Kidney (tissue), 14 donors: Measurements from ENCODE around the gene SBDS. TPM values are rescaled to one million over a fixed set of nuclear protein-coding genes. Genes with fewer than 3 reads are reported as not detected.

Source experiments
- DNase-seq, 5 donors: peaks; one replicate each; pipeline ENCODE4 v3.0.0-alpha.2; 2013 to 2020
- FAIRE-seq: peaks from 2 replicates; lab custom pipeline; 2012; peaks lifted over from hg19 to GRCh38; lab: Jason Lieb, UNC
- H3K27ac ChIP-seq, 2 donors: one replicate each; pipeline ENCODE4 v1.7.0; 2013; ENCODE audit warnings: low read depth in 2 of 2, low read length in 2 of 2, inconsistent platforms in 1 of 2
- H3K27me3 ChIP-seq: one replicate; pipeline ENCODE4 v1.7.1; 2013; ENCODE audit warnings: low read length, inconsistent platforms; ENCODE audit not compliant: control insufficient read depth, insufficient read depth
- H3K36me3 ChIP-seq, 3 donors: one replicate each; pipeline versions ENCODE4 v1.7.0 to v1.7.1; 2013; ENCODE audit warnings: low read length in 3 of 3, control low read depth in 1 of 3, inconsistent platforms in 1 of 3; ENCODE audit not compliant: insufficient read depth in 3 of 3, control insufficient read depth in 2 of 3
- H3K4me1 ChIP-seq, 3 donors: one replicate each; pipeline versions ENCODE4 v1.7.0 to v1.7.1; 2013; ENCODE audit warnings: low read length in 3 of 3, inconsistent platforms in 1 of 3, low read depth in 1 of 3; ENCODE audit not compliant: control insufficient read depth in 2 of 3, insufficient read depth in 2 of 3
- H3K4me3 ChIP-seq, 3 donors: one replicate each; pipeline versions ENCODE4 v1.7.0 to v1.8.1; 2013; ENCODE audit warnings: low read length in 3 of 3, control low read depth in 1 of 3, inconsistent platforms in 1 of 3
- H3K9ac ChIP-seq, 3 donors: one replicate each; pipeline versions ENCODE4 v1.7.0 to v1.7.1; 2013; ENCODE audit warnings: low read length in 3 of 3, control low read depth in 1 of 3, inconsistent platforms in 1 of 3
- H3K9me3 ChIP-seq, 3 donors: one replicate each; pipeline versions ENCODE4 v1.7.0 to v1.7.1; 2013; ENCODE audit warnings: low read length in 3 of 3, control low read depth in 1 of 3, inconsistent platforms in 1 of 3; ENCODE audit not compliant: control insufficient read depth in 2 of 3, insufficient read depth in 1 of 3
- intact Hi-C: fragments of 100-400 bp; cut with DNase I; formaldehyde crosslinking; loops from one replicate; pipeline ENCODE4 v1.11.1; 2022
- polyA plus RNA-seq: library from polyadenylated mRNA; stranded (reverse); fragments of 350-450 nt; fragmentation: Illumina TruSeq; extraction: RNeasy Lipid Tissue Mini Kit (QIAGEN cat#74804); gene quantifications from one replicate; pipeline ENCODE4 v1.2.3, GENCODE V29; 2014; ENCODE audit warnings: low read depth, low replicate concordance; ENCODE audit not compliant: insufficient read depth
- total RNA-seq: library from RNA; stranded (reverse); fragmentation: NEBNext Ultra II Directional; extraction: Animal tissue kit (Norgen Biotek cat#: 25700); gene quantifications from one replicate; pipeline ENCODE4 v1.2.1, GENCODE V29; 2021
- TF ChIP-seq, protein P1 (sequence below): IDR thresholded peaks from 3 replicates; pipeline ENCODE4 v1.5.1; 2012; ENCODE audit warnings: mild to moderate bottlenecking, moderate library complexity, borderline replicate concordance; ENCODE audit not compliant: insufficient read depth; ENCODE audit errors: extremely low read depth
- donor health status: control.
- donor health status: control.
- donor health status: control.
- donor health status: control.
- donor health status: control.
- donor health status: DM: yes; HTN: yes; CAD: no.
- donor health status: Normal renal cell carcinoma (clear cell type).

SBDS gene
- total and polyA plus RNA-seq, 2 donors from 2014 or later = 113 to 128 TPM

DNA sequence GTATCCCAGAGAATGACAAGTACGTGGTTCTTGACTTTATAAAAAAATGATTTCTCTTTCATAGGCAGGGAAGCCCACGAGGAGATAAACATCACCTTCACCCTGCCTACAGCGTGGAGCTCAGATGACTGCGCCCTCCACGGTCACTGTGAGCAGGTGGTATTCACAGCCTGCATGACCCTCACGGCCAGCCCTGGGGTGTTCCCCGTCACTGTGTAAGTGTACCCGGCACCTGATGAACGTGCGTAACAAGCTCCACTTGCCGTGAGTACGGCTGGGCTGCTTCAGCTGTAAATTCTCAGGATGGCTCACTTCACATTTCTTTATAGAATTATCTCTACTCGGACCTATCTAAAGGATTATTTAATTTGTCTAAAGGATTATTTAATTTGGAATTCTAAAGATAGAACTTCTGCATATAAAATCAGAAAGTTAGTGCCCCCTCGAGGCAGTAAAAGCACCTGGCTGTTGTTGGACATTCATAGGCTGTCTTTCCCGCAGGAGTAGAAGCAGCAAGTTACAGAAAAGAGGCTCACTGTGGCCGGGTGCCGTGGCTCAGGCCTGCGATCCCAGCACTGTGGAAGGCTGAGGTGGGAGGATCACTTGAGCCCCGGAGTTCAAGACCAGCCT is 46.8 kb downstream of the SBDS start:
- H3K36me3 ChIP-seq = peaks cover 7 to 41% (median 30%) of the 10 kb centered on the region in 3 donors
- no peak overlapping the region for H3K4me3 ChIP-seq
- intact Hi-C loops = no loop called here
- no peaks in the 10 kb centered on the region for H3K27me3 ChIP-seq
- no peak for DNase-seq
- no peak for FAIRE-seq
- TF ChIP-seq, protein P1, sequence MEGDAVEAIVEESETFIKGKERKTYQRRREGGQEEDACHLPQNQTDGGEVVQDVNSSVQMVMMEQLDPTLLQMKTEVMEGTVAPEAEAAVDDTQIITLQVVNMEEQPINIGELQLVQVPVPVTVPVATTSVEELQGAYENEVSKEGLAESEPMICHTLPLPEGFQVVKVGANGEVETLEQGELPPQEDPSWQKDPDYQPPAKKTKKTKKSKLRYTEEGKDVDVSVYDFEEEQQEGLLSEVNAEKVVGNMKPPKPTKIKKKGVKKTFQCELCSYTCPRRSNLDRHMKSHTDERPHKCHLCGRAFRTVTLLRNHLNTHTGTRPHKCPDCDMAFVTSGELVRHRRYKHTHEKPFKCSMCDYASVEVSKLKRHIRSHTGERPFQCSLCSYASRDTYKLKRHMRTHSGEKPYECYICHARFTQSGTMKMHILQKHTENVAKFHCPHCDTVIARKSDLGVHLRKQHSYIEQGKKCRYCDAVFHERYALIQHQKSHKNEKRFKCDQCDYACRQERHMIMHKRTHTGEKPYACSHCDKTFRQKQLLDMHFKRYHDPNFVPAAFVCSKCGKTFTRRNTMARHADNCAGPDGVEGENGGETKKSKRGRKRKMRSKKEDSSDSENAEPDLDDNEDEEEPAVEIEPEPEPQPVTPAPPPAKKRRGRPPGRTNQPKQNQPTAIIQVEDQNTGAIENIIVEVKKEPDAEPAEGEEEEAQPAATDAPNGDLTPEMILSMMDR = no peak
- H3K9me3 ChIP-seq = no peaks in the 10 kb centered on the region
- no peak overlapping the region for H3K27ac ChIP-seq
- H3K4me1 ChIP-seq = no peaks in the 10 kb centered on the region
- H3K9ac ChIP-seq = no peak overlapping the region

DNA sequence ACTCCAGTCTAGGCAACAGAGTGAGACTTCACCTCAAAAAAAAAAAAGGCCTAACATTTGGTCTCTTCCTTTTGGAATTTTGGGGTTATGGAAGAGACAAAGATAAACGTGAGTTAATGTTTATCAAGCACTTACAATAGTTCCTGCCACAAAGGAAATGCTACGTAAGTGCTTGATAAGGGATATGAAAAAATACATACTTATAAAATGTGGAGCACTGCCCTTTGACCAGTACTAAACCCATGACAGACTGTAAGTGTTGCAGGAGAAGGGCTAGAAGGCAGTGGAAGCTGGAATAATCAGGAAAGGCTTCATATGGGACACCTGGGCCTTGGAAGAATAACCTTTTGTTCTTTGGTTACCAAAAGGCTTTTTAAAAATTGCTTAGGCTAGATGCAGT is 48.8 kb downstream of the SBDS start:
- Histone ChIP-seq H3K9ac (no peak overlapping the region), H3K27ac (peak overlapping the region in 1 of 2 donors; percentile 34), H3K27me3 (no peaks in the 10 kb centered on the region), H3K9me3 (no peaks in the 10 kb centered on the region), H3K36me3 (peaks cover 7 to 38% (median 29%) of the 10 kb centered on the region in 3 donors), H3K4me1 (no peaks in the 10 kb centered on the region), H3K4me3 (no peak overlapping the region)
- DNase-seq (no peak), FAIRE-seq (no peak)
- TF ChIP-seq, protein P1 = no peak
- intact Hi-C loops = no loop called here

DNA sequence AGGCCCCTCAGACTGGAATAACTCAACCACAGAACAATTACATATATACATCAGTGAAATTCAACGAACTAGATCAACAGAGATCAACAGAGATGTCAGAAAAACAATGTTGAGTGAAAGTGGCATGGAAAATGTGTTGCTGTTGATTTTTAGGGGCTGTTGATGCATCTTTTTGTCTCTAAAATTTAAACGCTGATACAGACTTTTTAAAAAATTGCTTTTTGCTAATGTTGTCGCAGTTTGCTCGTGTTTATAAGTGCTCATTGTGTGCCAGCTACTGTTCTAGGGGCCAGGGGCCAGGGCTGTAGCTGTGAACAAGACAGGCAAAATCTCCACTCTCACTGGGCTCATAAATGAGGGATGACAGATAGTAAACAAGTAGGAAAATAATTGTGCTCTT is 56.1 kb downstream of the SBDS start:
- Histone ChIP-seq H3K9me3 (no peaks in the 10 kb centered on the region), H3K9ac (no peak overlapping the region), H3K36me3 (peaks cover 0 to 7% (median 0%) of the 10 kb centered on the region in 3 donors), H3K4me3 (no peak overlapping the region), H3K4me1 (no peaks in the 10 kb centered on the region), H3K27ac (no peak overlapping the region), H3K27me3 (no peaks in the 10 kb centered on the region)
- intact Hi-C loops = no loop called here
- DNase-seq (no peak), FAIRE-seq (no peak)
- TF ChIP-seq, protein P1 = no peak
